ENCODE measurements around the gene DHFR.
"Not testable (repeated sequence)": the region's sequence is repeated elsewhere in the genome, so short reads cannot be mapped to it uniquely, and the experiment has no call there.

Gene DHFR

GRCh38 chr5:80665057-80665456, 10.3 kb upstream of the DHFR start:
- H3K4me3 ChIP-seq (ENCODE audit: low read depth, low read length): no peak overlapping the region
- H3K27me3 ChIP-seq (ENCODE audit: insufficient read depth, low read depth, severe bottlenecking): no peaks in the 10 kb centered on the region
- no peak overlapping the region for H3K27ac ChIP-seq
- peaks cover 49% of the 10 kb centered on the region for H3K36me3 ChIP-seq
- TF ChIP-seq CTCF (IDR thresholded peaks at IDR 0.05; ENCODE audit: low read depth, low read length): no peak
- DNase-seq: no peak
- no peaks in the 10 kb centered on the region for H3K9me3 ChIP-seq (ENCODE audit: severe bottlenecking)

GRCh38 chr5:80662108-80662507, 7.3 kb upstream of the DHFR start:
- Histone ChIP-seq H3K4me3 (ENCODE audit: low read depth, low read length) (no peak overlapping the region), H3K27ac (no peak overlapping the region), H3K36me3 (peaks cover 69% of the 10 kb centered on the region), H3K27me3 (ENCODE audit: insufficient read depth, low read depth, severe bottlenecking) (no peaks in the 10 kb centered on the region), H3K9me3 (ENCODE audit: severe bottlenecking) (no peaks in the 10 kb centered on the region)
- TF ChIP-seq CTCF (IDR thresholded peaks at IDR 0.05; ENCODE audit: low read depth, low read length): no peak
- no peak for DNase-seq

GRCh38 chr5:80660661-80661060, 5.9 kb upstream of the DHFR start:
- not testable (repeated sequence) for H3K27me3 ChIP-seq (ENCODE audit: insufficient read depth, low read depth, severe bottlenecking); DNase-seq; H3K27ac ChIP-seq; H3K9me3 ChIP-seq (ENCODE audit: severe bottlenecking); H3K4me3 ChIP-seq (ENCODE audit: low read depth, low read length)
- peaks cover 68% of the 10 kb centered on the region for H3K36me3 ChIP-seq

GRCh38 chr5:80659106-80659505, 4.3 kb upstream of the DHFR start:
- no peaks in the 10 kb centered on the region for H3K9me3 ChIP-seq (ENCODE audit: severe bottlenecking)
- TF ChIP-seq CTCF (IDR thresholded peaks at IDR 0.05; ENCODE audit: low read depth, low read length): no peak
- peaks cover 60% of the 10 kb centered on the region for H3K36me3 ChIP-seq
- no peak overlapping the region for H3K4me3 ChIP-seq (ENCODE audit: low read depth, low read length)
- H3K27me3 ChIP-seq (ENCODE audit: insufficient read depth, low read depth, severe bottlenecking): no peaks in the 10 kb centered on the region
- H3K27ac ChIP-seq: no peak overlapping the region
- DNase-seq: no peak

DNA sequence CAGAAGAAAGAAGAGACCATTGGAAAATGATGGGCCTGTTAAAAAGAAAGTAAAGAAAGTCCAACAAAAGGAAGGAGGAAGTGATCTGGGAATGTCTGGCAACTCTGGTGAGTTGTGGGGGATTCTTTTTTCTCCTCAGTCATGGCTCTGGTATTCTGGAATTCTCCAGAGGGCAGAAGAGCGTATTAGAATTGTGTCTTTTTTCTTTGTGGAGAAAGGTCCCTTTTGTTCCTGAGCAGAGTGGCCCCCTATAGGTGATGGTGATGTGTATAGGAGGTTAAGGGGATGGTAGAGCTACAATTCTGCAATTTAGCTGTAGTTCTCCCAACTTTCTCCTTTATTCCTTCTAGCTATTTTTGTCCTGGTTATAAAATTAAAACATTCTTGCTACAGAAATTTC, 1.6 kb upstream of the DHFR start:
- DNase-seq: no peak
- Histone ChIP-seq H3K27me3 (ENCODE audit: insufficient read depth, low read depth, severe bottlenecking) (no peaks in the 10 kb centered on the region), H3K36me3 (peaks cover 46% of the 10 kb centered on the region), H3K27ac (no peak overlapping the region), H3K4me3 (ENCODE audit: low read depth, low read length) (no peak overlapping the region), H3K9me3 (ENCODE audit: severe bottlenecking) (no peaks in the 10 kb centered on the region)
- TF ChIP-seq CTCF (IDR thresholded peaks at IDR 0.05; ENCODE audit: low read depth, low read length): no peak

- Histone ChIP-seq H3K36me3 (peaks cover 41% of the 10 kb centered on the region), H3K4me3 (ENCODE audit: low read depth, low read length) (peak overlapping the region; percentile 99), H3K9me3 (ENCODE audit: severe bottlenecking) (no peaks in the 10 kb centered on the region), H3K27me3 (ENCODE audit: insufficient read depth, low read depth, severe bottlenecking) (no peaks in the 10 kb centered on the region), H3K27ac (peak overlapping the region; percentile 98)
- DNase-seq: no peak
- TF ChIP-seq CTCF (IDR thresholded peaks at IDR 0.05; ENCODE audit: low read depth, low read length): no peak
Measured at GRCh38 chr5:80655231-80655774, 520 bp upstream of the DHFR start.
